NCI-H226 (cell line): ENCODE results near the gene FOXRED2.
"Not testable (repeated sequence)": the region's sequence is repeated elsewhere in the genome, so short reads cannot be mapped to it uniquely, and the experiment has no call there.

Experiments
- DNase-seq: peaks from one replicate; pipeline ENCODE4 v3.0.0-alpha.2; 2015

Gene FOXRED2

DNA sequence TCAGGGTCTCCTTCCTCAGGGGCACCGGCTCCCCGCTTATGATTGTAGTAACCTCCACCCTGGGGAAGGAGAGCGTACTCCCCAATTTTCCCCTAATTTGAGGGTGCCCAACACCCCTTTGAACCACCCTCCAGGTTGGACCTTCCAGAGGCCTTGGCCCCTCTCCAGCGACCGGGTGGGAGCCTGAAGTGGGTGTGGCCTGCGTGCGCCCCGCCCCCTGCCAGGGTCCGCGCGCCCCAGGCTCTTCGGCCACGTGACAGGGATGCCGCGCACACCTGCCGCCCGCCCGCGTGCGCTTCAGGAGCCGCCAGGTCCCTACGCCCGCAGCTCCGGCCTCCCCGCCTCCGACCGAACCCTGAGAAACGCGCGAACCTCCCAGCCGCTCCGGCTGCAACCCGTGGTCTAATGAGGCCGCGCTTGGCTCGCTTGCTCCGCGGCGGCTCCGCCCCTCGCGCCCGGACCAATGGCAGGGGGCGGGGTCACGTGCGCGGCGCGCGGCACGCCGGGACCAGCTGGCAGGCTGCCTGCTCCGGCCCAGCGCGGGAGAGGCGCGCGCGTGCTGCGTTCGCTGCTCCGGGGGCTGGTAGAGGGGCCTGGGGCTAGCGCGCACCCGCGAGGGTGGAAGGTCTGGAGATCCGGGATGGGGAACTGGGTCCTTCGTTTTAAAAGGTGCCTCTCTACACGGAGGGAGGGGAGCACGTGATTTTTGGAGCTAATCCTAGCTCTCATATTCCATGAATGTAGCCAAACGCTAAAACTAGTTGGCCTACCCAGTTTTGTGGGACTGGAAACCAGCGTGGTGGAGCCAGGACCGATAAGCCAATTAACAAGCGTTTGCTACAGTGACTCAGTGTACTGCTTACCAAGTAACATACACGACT, at the start of gene FOXRED2:
TSS of gene FOXRED2 (minus strand) at position 404 of the 881 bp plus-strand sequence. CDS start 618 bp downstream, outside the sequence.
- DNase-seq: peak; percentile 60

DNA sequence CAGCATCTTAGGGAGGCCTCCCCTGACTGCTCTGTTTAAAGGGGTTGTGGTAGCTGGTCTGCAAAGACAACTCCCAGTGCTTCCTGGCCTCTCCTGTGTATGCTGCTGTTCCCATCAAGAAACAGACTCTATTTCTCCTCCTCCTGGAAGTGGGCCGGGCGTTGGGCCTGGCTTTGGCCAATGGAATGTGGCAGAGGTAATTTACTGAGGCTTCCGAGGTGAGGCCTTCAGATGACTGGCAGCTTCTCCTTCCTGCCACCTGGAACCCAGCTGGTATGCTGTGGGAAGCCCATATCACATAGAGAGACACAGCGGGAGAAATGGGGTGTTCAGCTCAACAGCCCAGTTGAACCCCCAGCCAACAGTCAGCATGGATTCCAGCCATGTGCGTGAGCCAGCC, 47.3 kb upstream of the FOXRED2 start:
- peak; percentile 39 for DNase-seq

DNA sequence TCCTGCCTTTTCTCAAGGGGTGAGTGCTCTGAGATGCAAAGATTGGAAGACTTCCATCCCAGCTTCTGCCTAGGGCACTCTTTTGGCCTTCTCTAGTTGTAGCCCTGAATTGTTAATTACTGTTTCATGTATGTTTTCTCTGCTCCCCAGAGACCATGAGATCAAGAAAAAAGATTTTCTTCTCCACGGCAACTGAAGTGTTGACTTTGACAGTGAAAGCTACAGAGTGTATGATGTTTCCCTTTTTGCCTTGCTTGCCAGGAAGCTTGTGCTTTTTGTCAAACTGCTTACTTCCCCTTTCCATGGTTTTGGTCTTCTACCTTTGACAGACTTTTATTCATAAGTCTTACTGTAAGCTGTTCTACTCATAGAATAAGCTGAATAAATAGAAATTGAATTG, 45.4 kb upstream of the FOXRED2 start:
- DNase-seq: no peak

DNA sequence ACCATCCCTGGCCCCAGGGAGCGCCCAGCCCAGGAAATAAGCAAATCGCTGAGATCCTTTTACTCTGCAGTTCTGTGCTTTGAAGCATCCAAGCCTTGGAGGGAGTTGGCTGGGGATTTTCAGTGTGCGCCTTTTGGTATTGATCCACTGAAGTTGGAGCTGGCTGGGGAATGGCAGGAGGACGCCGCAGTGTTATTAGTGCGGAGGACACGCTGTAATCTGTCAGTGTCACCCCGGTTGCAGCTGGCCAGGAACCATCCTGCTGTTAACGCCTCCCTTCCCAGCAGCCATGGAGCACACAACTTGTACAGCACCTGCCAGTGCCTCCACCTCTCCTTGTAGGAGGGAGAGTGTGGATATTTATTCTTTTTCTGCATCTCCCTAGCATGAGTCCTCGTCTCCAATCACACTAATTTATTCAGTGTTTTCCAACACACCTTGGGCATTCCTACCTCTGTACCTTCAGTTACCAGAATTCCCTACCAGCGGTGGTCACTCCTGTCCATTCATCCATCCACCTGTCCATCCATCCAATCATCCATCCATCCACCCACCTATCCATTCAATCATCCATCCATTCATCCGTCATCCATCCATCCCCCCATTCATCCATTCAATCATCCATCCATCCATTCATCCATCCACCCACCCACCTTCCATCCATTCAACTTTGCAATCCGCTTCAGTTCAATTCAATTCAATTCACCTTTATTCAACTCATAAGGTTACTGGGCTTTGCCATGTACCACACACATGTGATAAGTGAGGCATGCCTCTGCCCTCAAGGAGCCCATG, 44.1 kb upstream of the FOXRED2 start:
- DNase-seq: no peak

DNA sequence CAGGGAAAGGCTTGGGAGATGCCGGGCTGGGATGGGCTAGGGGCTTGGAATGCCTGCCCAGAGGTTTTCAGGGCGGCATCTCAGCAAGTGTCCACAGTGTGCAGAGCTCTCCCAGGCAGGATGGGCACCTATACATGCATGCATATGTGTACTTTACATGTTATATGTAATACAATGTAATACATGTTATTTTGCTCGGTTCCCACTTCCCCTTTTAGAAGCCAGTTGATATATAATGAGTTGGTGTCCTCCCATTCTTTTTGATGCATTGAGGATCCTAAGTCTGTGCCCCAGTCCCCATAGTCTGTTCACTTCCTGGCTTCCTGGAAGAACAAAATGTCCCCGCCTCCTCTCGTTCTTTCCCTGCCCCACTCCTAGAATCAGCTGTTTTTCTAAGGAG, 42.2 kb upstream of the FOXRED2 start:
- DNase-seq: no peak

DNA sequence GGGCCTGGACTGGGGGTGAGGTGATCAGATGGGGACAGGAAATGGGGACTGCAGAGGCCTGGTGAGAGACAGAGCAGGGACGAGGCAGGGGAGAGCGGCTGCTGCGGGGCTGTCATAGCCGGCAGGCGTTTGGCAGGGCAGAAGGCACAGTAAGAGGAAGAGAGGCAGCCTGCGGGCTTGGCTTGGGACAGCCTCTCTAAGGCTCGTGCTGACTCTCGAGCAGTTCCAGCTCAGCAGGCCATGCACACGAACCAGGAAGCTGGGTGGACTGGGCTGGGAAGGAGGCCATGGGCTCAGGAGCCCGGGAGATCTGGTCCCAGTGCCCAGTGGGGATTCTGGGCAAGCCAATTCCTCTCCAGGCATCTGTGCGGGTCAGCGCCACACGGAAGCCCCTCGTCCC, 41.8 kb upstream of the FOXRED2 start:
- DNase-seq: no peak

DNA sequence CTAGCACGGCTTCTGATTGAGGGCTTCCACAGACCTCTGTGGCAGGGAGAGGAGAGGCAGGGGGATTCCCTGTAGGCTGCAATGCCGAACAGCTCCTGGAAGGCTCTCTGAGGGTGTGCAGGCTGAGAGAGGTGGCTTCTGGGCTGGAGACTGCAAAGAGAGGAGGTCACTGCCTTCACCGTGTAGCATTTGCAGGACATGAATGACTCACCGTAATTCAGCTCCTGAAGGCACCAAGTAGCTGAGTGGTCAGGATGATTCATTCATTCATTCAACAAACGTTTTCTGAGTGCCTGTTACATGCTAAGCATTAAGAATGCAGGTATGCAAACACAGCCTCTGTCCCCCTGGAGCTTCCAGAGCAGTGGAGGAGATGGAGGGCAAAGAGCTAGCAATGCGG, 40.1 kb upstream of the FOXRED2 start:
- peak; percentile 46 for DNase-seq

DNA sequence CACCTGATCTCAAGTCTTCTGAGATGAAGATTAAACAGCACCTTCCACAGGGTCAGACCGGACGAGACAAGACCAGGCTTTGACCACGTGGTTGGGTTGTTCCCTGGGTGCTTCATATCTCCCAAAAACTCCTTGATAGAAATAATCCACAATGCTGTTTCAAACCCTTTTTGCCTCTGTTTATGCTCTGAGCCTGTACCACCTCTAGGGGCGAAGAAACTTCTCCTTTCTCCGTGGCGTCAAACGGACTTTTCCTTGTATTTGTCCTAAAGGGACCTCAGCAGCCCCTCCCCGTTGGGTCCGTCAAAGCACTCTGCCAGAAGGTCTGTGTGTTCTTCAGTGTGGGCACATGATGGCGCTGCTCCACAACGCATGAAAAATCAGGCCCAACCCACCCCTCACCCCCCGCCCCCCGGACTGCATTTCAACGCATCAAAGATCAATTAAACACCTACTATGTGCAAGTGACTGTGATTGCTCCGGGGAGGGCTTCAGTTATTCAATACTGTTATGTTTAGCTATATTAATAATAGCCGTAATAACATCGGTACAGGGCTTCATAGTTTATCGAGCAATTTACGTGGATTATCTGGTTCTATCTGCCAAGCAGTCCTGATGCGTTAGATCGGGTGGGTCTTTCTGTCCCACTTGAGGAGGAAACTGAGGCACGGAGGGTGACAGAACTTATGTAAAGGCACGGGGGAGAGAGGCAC, 39.4 kb upstream of the FOXRED2 start:
- peak; percentile 20 for DNase-seq

DNA sequence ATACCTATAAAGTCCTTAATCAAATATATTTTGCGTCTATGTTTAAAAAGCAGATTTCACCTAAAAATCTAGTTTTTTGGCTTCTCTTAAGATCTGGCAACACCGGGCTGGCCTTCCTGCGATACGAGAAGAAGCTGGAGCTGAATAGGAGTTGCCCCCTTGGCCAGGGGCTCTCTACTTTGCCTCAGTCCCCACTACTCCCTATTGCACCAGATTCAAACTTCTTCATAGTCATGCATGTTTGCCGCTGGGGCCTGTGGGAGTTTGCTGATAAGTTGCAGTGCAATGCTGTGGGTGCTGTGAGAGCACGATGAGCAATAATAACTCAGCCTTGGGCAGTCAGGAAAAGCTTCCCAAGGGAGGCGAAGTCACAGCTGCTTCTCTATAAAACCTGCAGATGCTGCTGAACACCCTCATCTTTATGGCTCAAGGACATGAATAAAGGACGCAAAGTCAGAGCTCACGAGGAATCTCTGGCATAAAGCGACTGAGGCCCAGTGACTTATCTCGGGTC, 37.3 kb upstream of the FOXRED2 start:
- peak; percentile 74 for DNase-seq

DNA sequence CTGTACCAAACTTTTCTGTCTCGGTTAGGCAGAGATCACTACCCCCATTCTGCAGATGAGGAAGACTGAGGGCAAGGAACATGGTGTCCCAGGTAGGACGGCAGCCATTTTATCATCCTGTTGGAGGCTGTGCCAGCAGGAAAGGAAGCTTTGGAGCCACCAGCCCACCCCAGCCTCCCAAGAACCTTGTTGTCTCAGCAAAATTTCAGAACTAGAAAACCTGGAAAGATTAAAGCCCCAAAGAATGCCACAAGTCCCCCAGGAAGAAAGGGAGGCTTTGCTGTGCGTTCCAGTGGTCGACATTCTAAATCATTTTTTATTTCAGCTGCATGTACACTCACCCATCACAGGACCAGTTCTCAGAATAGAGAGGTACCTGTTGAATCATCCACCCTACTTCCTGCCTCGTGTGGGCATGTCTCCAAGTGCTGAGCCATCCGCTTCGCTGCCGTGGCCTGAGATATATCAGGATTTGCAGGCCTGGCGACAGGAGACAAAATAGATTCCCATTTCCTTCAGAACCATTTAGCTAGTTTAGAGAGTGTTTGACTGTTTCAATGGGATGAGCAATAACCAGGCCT, 35.1 kb upstream of the FOXRED2 start:
- DNase-seq: peak; percentile 78

DNA sequence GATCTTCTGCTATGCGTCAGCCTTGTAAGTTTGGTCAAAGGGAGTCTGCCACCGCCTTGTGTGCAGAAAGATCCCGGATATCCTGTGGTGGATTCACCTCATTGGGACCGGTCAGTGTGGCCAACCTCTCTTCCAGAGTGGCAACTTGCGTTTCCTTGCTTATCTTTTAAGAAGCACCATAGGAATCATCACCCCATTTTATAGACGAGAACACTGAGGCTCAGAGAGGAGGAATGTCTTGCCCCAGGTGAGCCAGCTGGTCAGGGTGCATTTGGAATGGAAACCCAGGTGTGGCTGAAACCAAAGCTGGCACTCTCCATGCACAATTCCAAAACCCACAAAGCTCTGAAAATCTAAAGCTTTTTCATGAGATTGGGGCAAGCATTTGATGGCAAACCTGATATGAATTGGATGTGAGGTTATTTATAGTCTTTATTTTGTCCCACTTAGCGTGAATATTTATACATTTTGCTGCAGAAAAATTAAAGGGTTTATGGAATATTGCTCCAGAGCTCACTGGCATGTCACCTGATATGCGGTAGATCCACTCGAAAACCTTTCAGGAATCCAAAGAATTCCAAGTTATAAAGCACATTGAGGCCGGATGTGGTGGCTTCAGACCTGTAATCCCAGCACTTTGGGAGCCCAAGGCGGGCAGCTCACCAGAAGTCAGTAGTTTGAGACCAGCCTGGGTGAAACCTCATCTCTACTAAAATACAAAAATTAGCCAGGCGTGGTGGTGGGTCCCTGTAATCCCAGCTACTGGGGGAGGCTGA, 34.2 kb upstream of the FOXRED2 start:
- peak; percentile 55 for DNase-seq

DNA sequence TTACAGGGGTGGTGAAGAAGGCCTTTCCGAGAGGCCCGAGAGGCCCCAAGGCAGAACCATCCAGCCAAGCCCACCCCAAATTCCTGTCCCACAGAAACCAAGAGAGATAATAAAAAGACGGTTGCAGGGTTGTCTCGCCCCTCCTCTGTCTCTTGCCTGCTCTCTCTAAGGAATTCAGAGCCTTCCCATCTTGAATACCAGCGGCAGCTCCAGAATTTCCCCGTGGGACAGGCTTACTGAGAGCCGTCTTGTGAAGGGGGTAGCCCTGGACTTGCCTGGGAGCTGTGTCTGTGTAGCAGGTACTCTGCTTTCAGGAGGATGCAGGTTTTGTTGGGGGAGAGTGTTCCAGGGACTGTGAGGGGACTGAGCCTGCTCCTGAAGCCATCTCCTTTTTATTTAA, 31.7 kb upstream of the FOXRED2 start:
- no peak for DNase-seq

DNA sequence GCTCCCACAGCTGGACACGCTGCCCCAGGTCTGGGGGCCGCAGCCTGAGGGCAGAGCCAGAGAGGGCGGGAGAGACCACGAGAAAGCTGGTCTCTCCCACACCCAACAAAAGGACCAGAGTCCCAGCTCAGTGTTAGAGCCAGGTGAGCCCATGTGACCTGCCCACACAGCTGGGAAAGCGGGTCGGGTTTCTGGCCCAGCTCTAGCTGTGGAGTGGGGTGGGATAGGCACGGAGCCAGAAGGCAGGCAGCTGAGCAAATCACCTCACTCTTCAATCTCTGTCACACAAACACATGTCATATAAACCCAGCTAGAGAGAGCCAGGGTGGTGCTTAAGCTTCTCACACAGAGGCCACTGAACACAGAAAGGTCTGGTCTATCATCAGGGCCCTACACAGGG, 29.9 kb upstream of the FOXRED2 start:
- DNase-seq: no peak

DNA sequence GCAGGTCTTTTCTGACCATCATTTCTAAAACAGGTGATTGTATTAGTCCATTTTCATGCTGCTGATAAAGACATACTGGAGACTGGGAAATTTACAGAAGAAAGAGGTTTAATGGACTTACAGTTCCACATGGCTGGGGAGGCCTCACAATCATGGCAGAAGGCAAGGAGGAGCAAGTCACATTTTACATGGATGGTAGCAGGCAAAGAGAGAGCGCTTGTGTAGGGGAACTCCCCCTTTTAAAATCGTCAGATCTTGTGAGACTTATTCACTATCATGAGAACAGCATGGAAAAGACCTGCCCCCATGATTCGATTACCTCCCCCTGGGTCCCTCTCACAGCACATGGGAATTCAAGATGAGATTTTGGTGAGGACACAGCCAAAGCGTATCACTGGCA, 26.5 kb upstream of the FOXRED2 start:
- DNase-seq: not testable (repeated sequence)

DNA sequence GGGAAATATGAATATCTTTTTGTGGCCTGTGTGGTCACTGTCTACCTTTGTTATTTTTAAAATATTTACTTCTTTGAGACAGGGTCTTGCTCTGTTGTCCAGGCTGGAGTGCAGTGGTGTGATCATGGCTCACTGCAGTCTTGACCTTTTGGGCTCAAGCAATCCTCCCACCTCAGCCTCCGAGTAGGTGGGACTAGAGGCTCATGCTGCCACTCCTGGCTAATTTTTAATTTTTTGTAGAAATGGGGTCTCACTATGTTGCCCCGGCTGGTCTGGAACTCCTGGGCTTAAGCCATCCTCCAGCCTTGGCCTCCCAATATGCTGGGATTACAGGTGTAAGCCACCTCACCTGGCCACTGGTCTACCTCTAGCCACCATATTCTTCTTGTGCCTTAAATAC, 25.6 kb upstream of the FOXRED2 start:
- no peak for DNase-seq

DNA sequence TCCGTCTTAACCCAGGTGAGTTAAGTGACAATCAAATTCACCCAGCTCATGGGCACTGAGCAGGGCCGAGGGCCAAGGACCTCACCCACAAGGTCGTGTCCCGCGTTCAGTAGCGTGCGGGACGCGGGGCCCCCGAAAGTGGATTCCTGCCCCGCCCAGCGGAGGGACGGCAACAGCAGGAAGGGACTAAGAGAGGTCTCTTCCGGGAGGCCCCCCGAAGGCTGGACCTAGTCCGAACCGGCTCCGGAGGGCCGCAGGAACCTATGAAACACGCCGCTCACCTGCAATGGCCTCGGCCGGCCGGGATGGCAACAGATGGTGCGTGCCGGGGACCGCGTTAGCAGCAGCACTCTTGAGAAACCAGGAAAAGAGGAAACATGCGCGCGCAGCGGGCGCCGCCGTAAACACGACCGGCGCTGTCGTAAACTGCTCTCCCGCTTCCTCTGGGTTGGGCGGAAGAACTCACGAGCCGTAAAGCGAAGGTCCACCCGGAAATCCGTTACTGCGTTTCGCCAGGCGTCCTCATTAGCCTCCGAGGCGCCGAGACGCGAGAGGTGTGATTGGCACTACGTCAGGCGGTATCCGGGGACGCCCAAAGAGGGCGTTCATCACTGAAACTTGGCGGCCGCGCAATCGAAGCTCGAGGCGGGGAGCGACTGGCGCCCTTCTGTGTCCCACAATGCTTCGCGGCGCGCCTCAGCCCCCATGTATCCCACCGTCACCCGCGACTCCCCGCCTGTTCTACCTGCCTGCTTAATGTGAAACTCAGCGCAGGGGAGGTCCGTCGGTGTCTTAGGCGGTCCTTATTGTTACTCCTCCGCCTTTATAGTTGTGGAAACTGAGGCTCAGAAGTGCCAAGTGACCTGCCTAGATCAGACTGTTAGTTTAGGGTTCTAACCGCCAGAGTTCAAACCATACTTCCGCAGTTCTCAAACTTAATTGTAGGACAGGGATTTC, 22.2 kb upstream of the FOXRED2 start, which contains the start of gene EIF3D:
TSS of gene EIF3D (minus strand) at position 372 of the 957 bp plus-strand sequence. CDS start 3,045 bp downstream, outside the sequence.
- peak; percentile 96 for DNase-seq

DNA sequence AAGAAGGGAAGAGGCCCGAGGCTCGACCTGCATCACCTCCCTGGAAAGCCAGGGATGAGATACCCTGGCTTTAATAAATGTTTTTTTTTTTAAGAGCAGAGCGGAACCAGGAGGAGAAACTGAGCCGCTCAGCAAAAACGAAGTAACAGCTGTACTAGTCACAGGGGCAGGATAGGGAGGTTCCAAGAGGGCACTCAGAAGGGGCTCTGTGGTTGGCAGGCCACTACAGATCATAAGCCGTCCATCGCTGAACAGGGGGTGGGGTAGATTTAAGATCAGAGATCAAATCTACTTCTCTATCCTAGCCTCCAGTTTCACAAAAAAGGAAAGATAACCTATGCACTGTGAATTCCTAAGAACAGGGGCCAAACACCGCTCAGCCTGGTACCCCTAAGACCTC, 21.5 kb upstream of the FOXRED2 start:
- no peak for DNase-seq

DNA sequence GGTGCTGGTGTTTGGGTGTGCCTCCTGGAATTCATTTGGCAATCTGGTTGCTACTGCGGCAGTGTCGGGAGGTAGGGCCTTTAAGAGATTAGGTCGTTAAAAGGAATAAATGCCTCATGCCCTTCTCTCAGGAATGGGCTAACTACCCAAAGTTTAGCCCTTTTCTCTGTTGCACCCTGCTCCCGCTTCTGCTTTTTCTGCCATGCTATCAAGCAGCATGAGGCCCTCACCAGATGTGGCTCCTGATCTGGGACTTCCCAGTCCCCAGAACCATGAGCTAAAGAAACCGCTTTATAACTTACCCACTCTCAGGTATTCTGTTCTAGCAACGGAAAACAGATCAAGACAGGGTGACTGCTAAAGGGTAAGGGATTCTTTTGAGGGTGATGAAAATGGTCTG, 15.8 kb upstream of the FOXRED2 start:
- DNase-seq: no peak

DNA sequence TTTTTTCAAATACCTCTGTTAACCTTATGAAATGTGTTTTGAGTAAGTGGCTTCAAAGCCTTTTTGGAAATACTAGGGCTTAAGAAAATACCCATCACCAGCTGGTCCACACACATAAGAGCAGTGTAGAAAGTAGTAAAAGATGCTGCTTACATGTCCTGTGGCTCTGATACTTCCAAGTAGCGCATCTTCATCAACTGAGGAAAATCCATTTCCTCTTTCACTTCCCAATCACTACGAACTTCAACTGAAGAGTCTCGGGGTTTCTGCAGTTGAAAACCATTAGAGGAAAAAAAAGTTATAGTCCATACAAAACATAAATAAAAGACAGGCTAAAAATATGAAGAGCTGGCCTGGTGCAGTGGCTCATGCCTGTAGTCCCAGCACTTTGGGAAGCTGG, 13.6 kb upstream of the FOXRED2 start:
- no peak for DNase-seq

DNA sequence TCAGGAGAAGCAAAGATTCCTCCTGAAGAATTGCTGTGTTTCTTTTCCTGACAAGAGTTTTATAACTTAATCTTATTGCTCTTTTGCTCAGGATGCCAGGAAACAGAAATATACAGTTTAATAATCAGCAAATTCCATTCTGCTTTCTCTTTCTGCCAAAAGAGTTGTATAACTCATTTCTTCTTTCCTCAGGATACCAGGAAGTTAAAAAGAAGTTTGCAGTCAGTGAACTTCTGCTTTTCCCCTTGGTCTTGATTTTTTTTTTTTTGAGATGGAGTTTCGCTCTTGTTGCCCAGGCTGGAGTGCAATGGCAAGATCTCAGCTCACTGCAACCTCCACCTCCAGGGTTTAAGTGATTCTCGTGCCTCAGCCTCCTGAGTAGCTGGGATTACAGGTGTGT, 13.1 kb upstream of the FOXRED2 start:
- not testable (repeated sequence) for DNase-seq

DNA sequence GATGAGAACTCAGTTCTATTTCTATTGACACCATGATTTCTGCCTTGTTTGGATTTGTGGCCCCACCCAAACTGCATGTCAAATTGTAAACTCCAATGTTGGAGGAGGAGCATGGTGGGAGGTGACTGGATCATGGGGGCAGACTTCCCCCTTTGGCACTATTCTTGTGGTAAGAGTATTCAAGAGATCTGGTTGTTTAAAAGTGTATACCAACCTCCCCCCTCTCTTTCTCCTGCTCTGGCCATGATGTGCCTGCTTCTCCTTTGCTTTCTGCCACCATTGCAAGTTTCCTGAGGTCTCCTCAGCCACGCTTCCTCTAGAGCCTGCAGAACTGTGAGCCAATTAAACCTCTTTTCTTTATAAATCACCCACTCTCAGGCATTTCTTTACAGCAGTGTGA, 7.9 kb upstream of the FOXRED2 start:
- DNase-seq: no peak
